Heart left ventricle (tissue), 16 donors: ENCODE data around the gene GP5. TPM values are rescaled to one million over a fixed set of nuclear protein-coding genes. Genes with fewer than 3 reads are reported as not detected.

Experiments
- ATAC-seq, 4 donors: fragments of 200-7000 bp; cut with Tn5 transposase; one replicate each; pipeline ENCODE4 v1.9.1; 2020 to 2022; ENCODE audit warnings: moderate library complexity in 4 of 4, mild to moderate bottlenecking in 3 of 4, moderate number of reproducible peaks in 1 of 4
- DNase-seq, 5 donors: peaks; one replicate each; pipeline ENCODE4 v3.0.0-alpha.2; 2020
- H3K27ac ChIP-seq, 12 donors: fragments of 200-600 bp; sonication (generic) in 4 of 12; one replicate each; pipeline versions ENCODE4 v1.5.0 to v1.8.0; 2016 to 2022; ENCODE audit warnings: mild to moderate bottlenecking in 2 of 12
- H3K27me3 ChIP-seq, 9 donors: fragments of 200-600 bp; sonication (generic) in 2 of 9; one replicate each; pipeline versions ENCODE4 v1.5.1 to v1.8.0; 2016 to 2022; ENCODE audit warnings: mild to moderate bottlenecking in 3 of 9
- H3K36me3 ChIP-seq, 9 donors: fragments of 200-600 bp; sonication (generic) in 2 of 9; one replicate each; pipeline versions ENCODE4 v1.5.0 to v1.8.0; 2018 to 2022; ENCODE audit warnings: mild to moderate bottlenecking in 2 of 9
- H3K4me1 ChIP-seq, 12 donors: fragments of 200-600 bp; sonication (generic) in 4 of 12; one replicate each; pipeline versions ENCODE4 v1.5.0 to v1.8.0; 2016 to 2022; ENCODE audit warnings: mild to moderate bottlenecking in 3 of 12
- H3K4me3 ChIP-seq, 12 donors: fragments of 200-600 bp; sonication (generic) in 4 of 12; one replicate each; pipeline versions ENCODE4 v1.5.0 to v1.8.0; 2017 to 2022; ENCODE audit warnings: mild to moderate bottlenecking in 9 of 12, moderate library complexity in 4 of 12
- H3K9me3 ChIP-seq, 12 donors: fragments of 200-600 bp; sonication (generic) in 4 of 12; one replicate each; pipeline versions ENCODE4 v1.5.0 to v1.8.0; 2016 to 2022; ENCODE audit warnings: mild to moderate bottlenecking in 1 of 12
- CTCF ChIP-seq, 12 donors: fragments of 200-600 bp; sonication (generic) in 4 of 12; IDR thresholded peaks; one replicate each; pipeline versions ENCODE4 v1.5.0 to v1.8.0; 2018 to 2022; ENCODE audit warnings: antibody characterized with exemption in 12 of 12, mild to moderate bottlenecking in 5 of 12
- POLR2A ChIP-seq, 2 donors: fragments of 450-650 bp; IDR thresholded peaks; one replicate each; pipeline ENCODE4 v1.6.1; 2017; ENCODE audit warnings: antibody characterized with exemption in 2 of 2, mild to moderate bottlenecking in 2 of 2, moderate library complexity in 2 of 2
- WGBS, 4 donors: extraction: QIAGEN DNeasy Blood & Tissue Kit in 2 of 4; methylation state at CpG; one replicate each; pipeline versions ENCODE4 v1.1.5 to v1.1.7; 2013 to 2018; 5-methylcytosine and 5-hydroxymethylcytosine counted together
- intact Hi-C, 10 donors: fragments of 100-400 bp; cut with DNase I; formaldehyde crosslinking; loops; one replicate each; pipeline versions ENCODE4 v1.11.1 to v1.14.2; 2022
- polyA plus RNA-seq, 2 donors: library from polyadenylated mRNA; stranded (reverse); fragments of 200-250 nt; gene quantifications; one replicate each; pipeline ENCODE4 v1.2.3, GENCODE V29; 2013
- total RNA-seq, 9 donors: library from RNA; depleted of rRNA in 2 of 9; stranded (reverse); fragments of >200 nt in 2 of 9; fragmentation: NEBNext Ultra II Directional in 3 of 9; extraction: Animal tissue kit (Norgen Biotek cat#: 25700) in 3 of 9; gene quantifications; one replicate each; pipeline versions ENCODE4 v1.1.0 to v1.2.4, GENCODE V29; 2016 to 2023
- donor health status: ischemic (EF 13 %, LVEDD 7.1; RV severe dilation, severe dysfunction).
- donor health status: healthy with polysubstance abuse.
- donor health status: DM: no; HTN: yes; CAD: no.
- donor health status: DM: no; HTN: no; CAD: no.
- donor health status: ischemic (EF 25% LVEDD 6.9; RV normal size, moderate dysfunction).
- donor health status: ischemic (EF 25% LVEDD 5.7; RV mildly dilated, moderate dysfunction).
- donor health status: healthy.
- donor health status: DM: yes; HTN: yes; CAD: no.
- donor health status: ischemic (EF 35%, LVEDD 5.7; RV mildly dilated, moderate dysfunction).
- donor health status: nonischemic (EF 11% LVEDD 7.7; RV severe dilation, severe dysfunction).
- donor health status: DM: yes; HTN: yes; CAD: no.
- donor health status: PGD.
- donor health status: ischemic (EF 29% LVEDD 5.4; RV normal size, mild dysfunction).
- donor health status: nonischemic (EF 23%, LVEDD 6.1; RV moderate dilation, normal function).

GP5 gene
- total and polyA plus RNA-seq, 11 donors, result 0.04 to 0.12 (median 0.09) TPM; not detected in 7

GRCh38 chr3:194374935-194375334, 24.1 kb downstream of the GP5 start:
- WGBS, 4 donors, result 75 to 89% (median 85%) methylated on average over 10 of the region's 10 CpGs
- no peak for TF ChIP-seq CTCF (IDR thresholded peaks at IDR 0.05)
- no peak for TF ChIP-seq POLR2A (IDR thresholded peaks at IDR 0.05)
- H3K27me3 ChIP-seq, result peaks cover 0 to 19% (median 0%) of the 10 kb centered on the region in 9 donors
- ATAC-seq (no peak), DNase-seq (no peak)
- no peaks in the 10 kb centered on the region for H3K4me1 ChIP-seq
- no peaks in the 10 kb centered on the region for H3K9me3 ChIP-seq
- no peaks in the 10 kb centered on the region for H3K36me3 ChIP-seq
- intact Hi-C loops, result no loop called here
- H3K4me3 ChIP-seq, result no peak overlapping the region
- no peak overlapping the region for H3K27ac ChIP-seq

- WGBS, 4 donors, result 71 to 81% (median 77%) methylated on average over 8 of the region's 8 CpGs
- no peak for TF ChIP-seq POLR2A (IDR thresholded peaks at IDR 0.05)
- TF ChIP-seq CTCF (IDR thresholded peaks at IDR 0.05), result no peak
- DNase-seq (no peak), ATAC-seq (no peak)
- Histone ChIP-seq H3K9me3 (no peaks in the 10 kb centered on the region), H3K27ac (no peak overlapping the region), H3K4me1 (peaks cover 0 to 4% (median 0%) of the 10 kb centered on the region in 12 donors), H3K27me3 (peaks cover 0 to 20% (median 4%) of the 10 kb centered on the region in 9 donors), H3K4me3 (no peak overlapping the region), H3K36me3 (no peaks in the 10 kb centered on the region)
- intact Hi-C loops, result no loop called here
These were observed 25.2 kb downstream of the GP5 start for GRCh38 chr3:194373899-194374298.

GRCh38 chr3:194373028-194373427, 26.0 kb downstream of the GP5 start:
- ATAC-seq, result no peak
- Histone ChIP-seq H3K4me1 (peaks cover 0 to 9% (median 0%) of the 10 kb centered on the region in 12 donors), H3K4me3 (no peak overlapping the region), H3K27me3 (peaks cover 0 to 20% (median 4%) of the 10 kb centered on the region in 9 donors), H3K27ac (no peak overlapping the region), H3K36me3 (no peaks in the 10 kb centered on the region), H3K9me3 (no peaks in the 10 kb centered on the region)
- WGBS, 4 donors, result 81 to 94% (median 92%) methylated on average over 14 of the region's 14 CpGs
- intact Hi-C loops, result no loop called here
- DNase-seq, result no peak
- TF ChIP-seq POLR2A (IDR thresholded peaks at IDR 0.05), result no peak
- no peak for TF ChIP-seq CTCF (IDR thresholded peaks at IDR 0.05)

GRCh38 chr3:194370753-194371152, 28.3 kb downstream of the GP5 start:
- no peaks in the 10 kb centered on the region for H3K9me3 ChIP-seq
- 75 to 90% (median 86%) methylated on average over 10 of the region's 10 CpGs for WGBS, 4 donors

More at GRCh38 chr3:194370753-194371152, 28.3 kb downstream of the GP5 start:
- Histone ChIP-seq H3K4me3 (no peak overlapping the region), H3K27ac (no peak overlapping the region), H3K4me1 (peaks cover 0 to 9% (median 0%) of the 10 kb centered on the region in 12 donors), H3K36me3 (no peaks in the 10 kb centered on the region), H3K27me3 (peaks cover 0 to 17% (median 3%) of the 10 kb centered on the region in 9 donors)
- ATAC-seq (no peak), DNase-seq (no peak)
- TF ChIP-seq POLR2A (IDR thresholded peaks at IDR 0.05) (no peak), CTCF (IDR thresholded peaks at IDR 0.05) (no peak)
- intact Hi-C loops, result no loop called here
